GM10847 (cell line): ENCODE data around the gene CAPN15.

Experiments
- POLR2A ChIP-seq: IDR thresholded peaks from 2 replicates; pipeline ENCODE4 v1.6.1; 2011; ENCODE audit not compliant: insufficient read length; ENCODE audit errors: extremely low read depth

CAPN15 gene

GRCh38 chr16:574021-574760 lies 46.7 kb downstream of the CAPN15 start:
- TF ChIP-seq POLR2A, result no peak

- no peak for TF ChIP-seq POLR2A
Measured at GRCh38 chr16:575354-576196, 48.1 kb downstream of the CAPN15 start.

- no peak for TF ChIP-seq POLR2A
Measured at GRCh38 chr16:576197-576822, 48.8 kb downstream of the CAPN15 start.

DNA sequence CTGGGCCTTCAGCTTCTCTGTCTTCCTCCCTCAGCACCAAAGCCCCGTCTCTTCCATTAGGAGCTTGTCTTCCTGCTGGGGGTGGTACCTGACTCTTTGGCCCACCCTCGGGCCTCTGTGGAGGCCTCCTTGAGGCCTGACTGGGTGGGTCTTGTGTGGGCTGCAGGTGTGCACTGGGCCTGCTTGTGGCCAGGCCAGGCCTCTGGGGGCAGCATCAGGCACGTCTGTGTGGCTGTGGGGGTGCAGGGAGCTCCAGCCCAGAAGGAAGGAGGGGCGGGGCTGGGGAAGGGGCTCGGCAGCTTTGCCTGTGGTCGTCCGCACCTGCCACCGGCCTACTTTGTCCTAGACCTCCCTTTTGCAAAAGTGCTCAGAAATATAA lies 49.3 kb downstream of the CAPN15 start:
- TF ChIP-seq POLR2A, result no peak

GRCh38 chr16:577796-578195 lies 50.3 kb downstream of the CAPN15 start:
- TF ChIP-seq POLR2A, result no peak

DNA sequence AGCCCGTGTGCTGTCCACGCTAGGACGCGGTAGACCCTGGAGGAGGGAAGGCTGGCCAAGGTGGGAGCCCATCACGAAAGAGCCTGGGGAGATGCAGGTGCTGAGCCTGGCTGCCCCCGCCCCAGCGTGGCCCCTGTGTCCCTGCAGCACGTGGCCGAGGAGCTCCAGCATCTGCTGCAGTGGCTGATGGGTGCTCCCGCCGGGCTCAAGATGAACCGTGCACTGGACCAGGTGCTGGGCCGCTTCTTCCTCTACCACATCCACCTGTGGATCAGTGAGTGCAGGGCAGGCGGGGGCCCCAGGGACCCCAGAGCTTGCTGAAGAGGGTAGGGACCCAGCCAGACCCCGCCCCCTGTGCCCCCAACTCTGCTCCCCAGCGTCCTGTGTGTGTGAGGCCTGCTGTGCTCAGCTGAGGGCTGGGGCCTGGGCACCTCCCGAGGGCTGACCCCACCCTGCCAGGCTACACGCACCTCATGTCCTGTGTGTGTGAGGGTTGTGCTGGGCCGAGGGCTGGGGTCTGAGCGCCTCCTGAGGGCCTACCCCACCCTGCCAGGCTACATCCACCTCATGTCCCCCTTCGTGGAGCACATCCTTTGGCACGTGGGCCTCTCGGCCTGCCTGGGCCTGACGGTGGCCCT lies 50.8 kb downstream of the CAPN15 start:
- TF ChIP-seq POLR2A, result no peak

GRCh38 chr16:578870-579405 lies 51.4 kb downstream of the CAPN15 start:
- TF ChIP-seq POLR2A, result no peak

GRCh38 chr16:580141-580945 lies 52.8 kb downstream of the CAPN15 start:
- no peak for TF ChIP-seq POLR2A

DNA sequence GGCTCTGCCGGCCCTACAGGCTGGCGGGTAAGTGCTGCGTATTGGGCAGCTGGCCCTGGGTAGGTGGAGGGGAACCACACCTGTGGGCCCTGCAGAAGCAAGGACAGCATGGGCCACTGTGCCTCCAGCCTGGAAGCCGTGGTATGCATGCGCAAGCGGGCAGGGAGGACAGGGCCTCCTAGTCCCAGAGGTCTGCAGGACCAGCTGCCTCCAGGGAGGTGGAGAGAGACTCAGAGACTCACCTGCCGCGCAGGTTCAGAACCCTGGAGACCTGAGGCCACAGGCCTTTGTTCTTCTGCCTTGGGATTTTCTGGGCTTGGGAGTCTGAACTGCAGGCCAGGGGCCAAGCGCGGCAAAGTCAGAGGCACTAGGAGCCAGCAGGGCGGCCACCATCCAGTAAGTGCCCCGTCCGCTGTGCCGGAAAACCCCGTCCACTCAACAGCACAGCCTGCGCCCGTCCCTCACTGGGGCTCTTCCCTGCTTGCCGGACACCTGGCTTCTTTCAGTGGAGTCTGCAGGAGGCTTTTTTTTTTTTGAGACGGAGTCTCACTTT lies 53.5 kb downstream of the CAPN15 start:
- no peak for TF ChIP-seq POLR2A

DNA sequence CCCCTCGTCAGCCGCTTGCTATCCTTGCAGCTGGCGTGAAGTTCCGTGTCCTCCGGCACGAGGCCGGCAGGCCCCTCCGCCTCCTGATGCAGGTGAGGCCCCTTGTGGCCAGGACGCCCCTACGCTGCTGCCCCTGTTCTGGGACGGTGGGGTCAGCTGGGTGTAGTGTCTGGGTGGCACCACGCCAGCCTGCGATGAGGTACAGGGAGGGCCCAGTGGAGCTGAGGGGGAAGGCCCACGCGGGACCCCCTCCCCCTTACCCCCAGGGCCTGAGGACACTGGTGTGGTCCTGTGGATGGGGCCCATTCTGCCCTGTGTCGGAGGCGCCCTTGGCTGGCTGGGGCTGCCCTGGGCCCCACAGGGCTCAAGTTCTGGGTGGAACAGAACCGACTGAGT lies 54.7 kb downstream of the CAPN15 start:
- no peak for TF ChIP-seq POLR2A

DNA sequence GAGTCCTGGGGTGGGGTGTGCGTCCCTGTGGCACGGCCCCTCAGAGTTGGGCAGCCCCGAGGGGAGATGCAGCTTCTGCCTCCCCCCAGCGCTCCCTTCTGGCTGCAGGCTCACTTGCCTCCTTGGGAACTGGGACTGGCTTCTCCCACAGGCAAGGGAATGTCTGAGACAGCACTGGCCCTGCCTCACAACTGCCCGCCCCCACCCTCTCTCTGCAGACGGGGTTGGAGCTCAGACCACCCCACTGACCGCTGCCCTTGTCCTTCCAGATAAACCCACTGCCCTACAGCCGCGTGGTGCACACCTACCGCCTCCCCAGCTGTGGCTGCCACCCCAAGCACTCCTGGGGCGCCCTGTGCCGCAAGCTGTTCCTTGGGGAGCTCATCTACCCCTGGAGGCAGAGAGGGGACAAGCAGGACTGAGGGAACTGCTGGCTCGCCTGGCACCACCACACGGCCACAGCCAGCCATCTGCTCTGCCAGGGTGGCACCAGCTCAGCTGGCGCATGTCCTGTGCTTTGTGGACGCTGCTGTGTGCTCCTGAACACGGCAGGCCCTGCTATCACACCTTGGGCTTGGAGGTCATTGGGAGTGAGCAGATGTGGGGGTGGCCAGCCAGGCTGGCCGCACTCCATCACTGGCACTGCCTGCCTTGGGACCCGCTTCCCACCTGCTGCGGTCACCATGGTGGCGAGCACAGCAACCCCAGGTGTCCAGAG lies 55.3 kb downstream of the CAPN15 start:
- no peak for TF ChIP-seq POLR2A

- TF ChIP-seq POLR2A, result no peak
Measured at GRCh38 chr16:583470-583814, 55.9 kb downstream of the CAPN15 start.

DNA sequence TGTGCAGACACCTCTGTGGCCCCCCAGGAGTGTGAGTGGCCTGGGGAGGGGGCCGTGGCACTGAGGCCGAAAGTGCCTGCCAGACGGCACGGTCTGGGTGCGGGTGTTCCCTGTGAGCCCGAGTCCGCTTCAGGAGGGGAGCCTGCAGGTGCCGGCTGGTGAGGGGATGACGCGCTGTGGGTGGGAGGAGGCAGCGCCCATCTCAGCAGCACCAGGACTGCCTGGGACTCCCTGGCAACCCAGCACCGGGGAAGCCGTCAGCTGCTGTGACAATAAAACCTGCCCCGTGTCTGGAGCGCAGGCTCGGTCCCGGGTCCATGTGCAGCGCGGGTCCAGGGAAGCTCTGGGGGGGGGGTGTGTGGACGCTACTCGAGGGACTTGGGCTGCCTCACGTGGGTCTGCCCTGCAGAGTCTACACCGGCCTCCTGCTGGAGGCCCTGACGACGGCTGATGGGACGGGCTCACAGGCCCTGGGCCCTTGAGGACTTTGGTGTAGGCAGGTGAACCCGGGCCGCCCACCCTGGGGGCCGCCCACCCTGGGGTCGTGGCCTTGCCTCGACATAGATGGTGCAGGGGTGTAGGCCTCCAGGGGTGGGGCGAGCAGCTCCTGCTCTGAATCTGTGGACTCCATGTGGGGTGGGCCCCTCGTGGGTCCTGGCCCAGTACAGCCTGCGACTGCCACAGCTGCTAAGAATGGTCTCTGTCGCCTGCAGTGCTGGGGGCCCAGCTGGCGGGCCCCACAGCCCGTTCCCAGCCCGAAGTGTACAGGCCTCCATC lies 56.5 kb downstream of the CAPN15 start:
- TF ChIP-seq POLR2A, result no peak
